ENCODE results near the gene GALK1. TPM values are rescaled to one million over a fixed set of nuclear protein-coding genes. Genes with fewer than 3 reads are reported as not detected.

GALK1 gene
- total and polyA plus RNA-seq, 2 of the 13 experiments (the other 11 are each of a cell fraction or from before 2014, with no cell fraction given): 59.9 to 93.6 TPM

- peaks cover 55% of the 10 kb centered on the region for H3K4me1 ChIP-seq (ENCODE audit: insufficient read depth, low read length)
- intact Hi-C loops (cut with micrococcal nuclease; ENCODE audit: unreplicated experiment): loop anchor here (2.0 kb wide), 1 partner anchor 16 kb away; no protein-coding TSS in a partner anchor
- peak overlapping the region; percentile 79 for H3K9ac ChIP-seq (ENCODE audit: insufficient read depth, low read depth, low read length)
- no peaks in the 10 kb centered on the region for H3K9me3 ChIP-seq (ENCODE audit: low read length)
- no peaks in the 10 kb centered on the region for H3K36me3 ChIP-seq (replicated peaks in 1 of 2; ENCODE audit: control insufficient read depth in 1 of 2, insufficient read depth in 2 of 2, low read length in 2 of 2)
- WGBS (ENCODE audit: low lambda C conversion rate): 3% methylated on average over 9 of the region's 14 CpGs
- no TSS peak for BruUV-seq (replicated peaks)
- peak overlapping the region; percentile 79 for H3K27ac ChIP-seq (ENCODE audit: extremely low read length, insufficient read depth, low read length)
- H3K27me3 ChIP-seq (ENCODE audit: control insufficient read depth in 1 of 2, insufficient read depth in 2 of 2, low read length in 2 of 2): no peaks in the 10 kb centered on the region
- no peak for DNase-seq (ENCODE audit: low spot score)
- H4K20me1 ChIP-seq (ENCODE audit: insufficient read depth, low read length): no peaks in the 10 kb centered on the region
- peak overlapping the region; percentile 94 for H3K4me2 ChIP-seq (ENCODE audit: low read depth, low read length)
- H3K4me3 ChIP-seq (replicated peaks in 1 of 3; ENCODE audit: insufficient read depth in 1 of 3, low read depth in 2 of 3, low read length in 3 of 3): peak overlapping the region; percentile 77 to 87 (median 78)
- in situ Hi-C loops (cut with HindIII; ENCODE audit: extremely low pct_ligation_motif_present, low pct_unique_long_range_greater_than_20kb): no loop called here
- H3K79me2 ChIP-seq (ENCODE audit: insufficient read depth, low read length): no peaks in the 10 kb centered on the region
- no peak overlapping the region for H2AFZ ChIP-seq (ENCODE audit: low read length)
- ChIA-PET POLR2A (interaction anchor here (0.5 to 8.2 kb wide), 24 partner anchors 9 to 572 kb away, joined by 3 to 390 read pairs (median 6); partner anchors contain the start of genes RECQL5, SAP30BP, SMIM5 and TRIM47), CTCF (ENCODE audit: low intra/inter-chr PET ratio, low total read pairs) (interaction anchor here (2.3 kb wide), 1 partner anchor 10 kb away, joined by 12 read pairs; no protein-coding TSS in a partner anchor)
- ATAC-seq: no peak
- FAIRE-seq: no peak
- TF ChIP-seq ZNF230 (CRISPR knock-in tag; IDR thresholded peaks at IDR 0.05) (peak; percentile 15; the same call in 1 of the 2 replicates), ZNF770 (CRISPR knock-in tag; IDR thresholded peaks at IDR 0.05) (no peak; the same call in 1 of the 2 replicates), ZNF343 (CRISPR knock-in tag; IDR thresholded peaks at IDR 0.05) (no peak), YEATS2 (CRISPR knock-in tag; IDR thresholded peaks at IDR 0.05; ENCODE audit: borderline replicate concordance) (no peak; the same call in 1 of the 2 replicates), HOXA7 (CRISPR knock-in tag; IDR thresholded peaks at IDR 0.05) (no peak), MTA1 (CRISPR knock-in tag; IDR thresholded peaks at IDR 0.05; ENCODE audit: borderline replicate concordance) (peak; percentile 30; the same call in 1 of the 2 replicates), NFATC3 (CRISPR knock-in tag; IDR thresholded peaks at IDR 0.05) (no peak; the same call in 1 of the 2 replicates), POGZ (CRISPR knock-in tag; IDR thresholded peaks at IDR 0.05) (no peak), ZNF576 (CRISPR knock-in tag; IDR thresholded peaks at IDR 0.05) (no peak), NR2F2 (IDR thresholded peaks at IDR 0.05; ENCODE audit: borderline replicate concordance, low read depth) (no peak), ZNF570 (CRISPR knock-in tag; IDR thresholded peaks at IDR 0.05; ENCODE audit: borderline replicate concordance) (no peak), DBP (CRISPR knock-in tag; IDR thresholded peaks at IDR 0.05; ENCODE audit: not compliant biosample characterization) (peak; percentile 9), SP4 (CRISPR knock-in tag; IDR thresholded peaks at IDR 0.05) (no peak), ZNF382 (CRISPR knock-in tag; IDR thresholded peaks at IDR 0.05; ENCODE audit: borderline replicate concordance) (no peak), MIXL1 (CRISPR knock-in tag; IDR thresholded peaks at IDR 0.05) (no peak), ZIK1 (CRISPR knock-in tag; IDR thresholded peaks at IDR 0.05; ENCODE audit: borderline replicate concordance, low read depth) (no peak), ZNF605 (CRISPR knock-in tag; IDR thresholded peaks at IDR 0.05) (no peak), KDM1A (CRISPR knock-in tag; IDR thresholded peaks at IDR 0.05) (no peak), ZZZ3 (CRISPR knock-in tag; IDR thresholded peaks at IDR 0.05; ENCODE audit: borderline replicate concordance) (0 out of 2 replicates have a peak, but pooled peaks have one; percentile 55), ZFY (CRISPR knock-in tag; IDR thresholded peaks at IDR 0.05) (no peak)
Measured at GRCh38 chr17:75764417-75764710, 628 bp downstream of the GALK1 start.

All from HepG2 (cell line).